Ectodermal cell (in vitro differentiated cells): ENCODE measurements around the gene SOX11.

Source experiments
- H3K27ac ChIP-seq: 2 replicates; pipeline ENCODE4 v1.7.0; 2013; ENCODE audit warnings: mild to moderate bottlenecking, low read depth, low read length; ENCODE audit not compliant: insufficient read depth, poor library complexity, severe bottlenecking
- H3K27me3 ChIP-seq: 2 replicates; pipeline ENCODE4 v1.7.0; 2013; ENCODE audit warnings: mild to moderate bottlenecking, low read length; ENCODE audit not compliant: insufficient read depth, control insufficient read depth, poor library complexity, severe bottlenecking
- H3K36me3 ChIP-seq: one replicate; pipeline ENCODE4 v1.7.0; 2013; ENCODE audit warnings: low read length; ENCODE audit not compliant: control insufficient read depth, insufficient read depth
- H3K4me1 ChIP-seq: one replicate; pipeline ENCODE4 v1.7.0; 2013; ENCODE audit warnings: low read length; ENCODE audit not compliant: control insufficient read depth, insufficient read depth
- H3K4me3 ChIP-seq: 2 replicates; pipeline ENCODE4 v1.7.0; 2013; ENCODE audit warnings: low read depth, low read length, control low read depth; ENCODE audit not compliant: insufficient read depth
- H3K9me3 ChIP-seq: 2 replicates; pipeline ENCODE4 v1.7.0; 2013; ENCODE audit warnings: mild to moderate bottlenecking, low read length, moderate library complexity; ENCODE audit not compliant: control insufficient read depth
- WGBS, 2 experiments: methylation state at CpG; one replicate each; pipeline ENCODE4 v1.1.7; 2013; ENCODE audit warnings: missing lambda C conversion rate in 2 of 2; 5-methylcytosine and 5-hydroxymethylcytosine counted together

The SOX11 gene

GRCh38 chr2:5734859-5735520 is 42.8 kb downstream of the SOX11 start:
- Histone ChIP-seq H3K36me3 (no peaks in the 10 kb centered on the region), H3K27ac (no peak overlapping the region), H3K9me3 (peaks cover 2% of the 10 kb centered on the region), H3K4me1 (no peaks in the 10 kb centered on the region), H3K4me3 (no peak overlapping the region), H3K27me3 (no peaks in the 10 kb centered on the region)
- WGBS, 2 experiments, result 93 to 95% methylated on average over 15 of the region's 15 CpGs

- H3K36me3 ChIP-seq, result no peaks in the 10 kb centered on the region
- H3K4me3 ChIP-seq, result no peak overlapping the region
- H3K4me1 ChIP-seq, result no peaks in the 10 kb centered on the region
These were observed 43.3 kb downstream of the SOX11 start for GRCh38 chr2:5735521-5735861.

GRCh38 chr2:5736050-5736449 is 43.9 kb downstream of the SOX11 start:
- H3K36me3 ChIP-seq, result no peaks in the 10 kb centered on the region
- 81 to 91% methylated on average over 3 to 5 of the region's 5 CpGs for WGBS, 2 experiments

More at GRCh38 chr2:5735521-5735861, 43.3 kb downstream of the SOX11 start:
- Histone ChIP-seq H3K27me3 (no peaks in the 10 kb centered on the region), H3K9me3 (peaks cover 2% of the 10 kb centered on the region), H3K27ac (no peak overlapping the region)
- WGBS, 2 experiments, result 81 to 94% methylated on average over 6 of the region's 6 CpGs

GRCh38 chr2:5736886-5737285 is 44.7 kb downstream of the SOX11 start:
- Histone ChIP-seq H3K27ac (no peak overlapping the region), H3K4me3 (no peak overlapping the region), H3K27me3 (no peaks in the 10 kb centered on the region), H3K36me3 (no peaks in the 10 kb centered on the region), H3K4me1 (no peaks in the 10 kb centered on the region), H3K9me3 (peaks cover 2% of the 10 kb centered on the region)
- WGBS, 2 experiments, result 91 to 97% methylated on average over 2 of the region's 2 CpGs

More at GRCh38 chr2:5736050-5736449, 43.9 kb downstream of the SOX11 start:
- no peak overlapping the region for H3K4me3 ChIP-seq
- no peaks in the 10 kb centered on the region for H3K27me3 ChIP-seq
- no peak overlapping the region for H3K27ac ChIP-seq
- peaks cover 2% of the 10 kb centered on the region for H3K9me3 ChIP-seq
- H3K4me1 ChIP-seq, result no peaks in the 10 kb centered on the region

GRCh38 chr2:5740053-5740452 is 47.9 kb downstream of the SOX11 start:
- Histone ChIP-seq H3K4me3 (no peak overlapping the region), H3K9me3 (no peaks in the 10 kb centered on the region), H3K27ac (no peak overlapping the region), H3K4me1 (no peaks in the 10 kb centered on the region), H3K36me3 (no peaks in the 10 kb centered on the region), H3K27me3 (no peaks in the 10 kb centered on the region)
- WGBS, 2 experiments, result 89 to 90% methylated on average over 5 of the region's 5 CpGs

- Histone ChIP-seq H3K4me3 (no peak overlapping the region), H3K27ac (no peak overlapping the region)
- WGBS, 2 experiments, result 92 to 95% methylated on average over 6 of the region's 6 CpGs
These were observed 48.6 kb downstream of the SOX11 start for GRCh38 chr2:5740817-5741216.

GRCh38 chr2:5741242-5741641 is 49.1 kb downstream of the SOX11 start:
- 93 to 94% methylated on average over 5 of the region's 5 CpGs for WGBS, 2 experiments
- Histone ChIP-seq H3K9me3 (no peaks in the 10 kb centered on the region), H3K4me3 (no peak overlapping the region), H3K27ac (no peak overlapping the region), H3K27me3 (no peaks in the 10 kb centered on the region), H3K4me1 (no peaks in the 10 kb centered on the region), H3K36me3 (no peaks in the 10 kb centered on the region)

More at GRCh38 chr2:5740817-5741216, 48.6 kb downstream of the SOX11 start:
- Histone ChIP-seq H3K36me3 (no peaks in the 10 kb centered on the region), H3K27me3 (no peaks in the 10 kb centered on the region), H3K9me3 (no peaks in the 10 kb centered on the region), H3K4me1 (no peaks in the 10 kb centered on the region)

GRCh38 chr2:5742126-5742525 is 49.9 kb downstream of the SOX11 start:
- 76 to 77% methylated on average over 6 of the region's 6 CpGs for WGBS, 2 experiments
- Histone ChIP-seq H3K36me3 (no peaks in the 10 kb centered on the region), H3K27ac (no peak overlapping the region), H3K4me3 (no peak overlapping the region), H3K4me1 (no peaks in the 10 kb centered on the region), H3K27me3 (no peaks in the 10 kb centered on the region), H3K9me3 (no peaks in the 10 kb centered on the region)

- Histone ChIP-seq H3K4me1 (peaks cover 14% of the 10 kb centered on the region), H3K9me3 (no peaks in the 10 kb centered on the region), H3K27ac (no peak overlapping the region), H3K27me3 (no peaks in the 10 kb centered on the region), H3K36me3 (no peaks in the 10 kb centered on the region), H3K4me3 (no peak overlapping the region)
- 95 to 96% methylated on average over 2 of the region's 2 CpGs for WGBS, 2 experiments
These were observed 56.2 kb downstream of the SOX11 start for GRCh38 chr2:5748391-5748790.

GRCh38 chr2:5748946-5749345 is 56.8 kb downstream of the SOX11 start:
- Histone ChIP-seq H3K27me3 (no peaks in the 10 kb centered on the region), H3K9me3 (no peaks in the 10 kb centered on the region)

GRCh38 chr2:5749347-5749746 is 57.2 kb downstream of the SOX11 start:
- H3K36me3 ChIP-seq, result no peaks in the 10 kb centered on the region

More at GRCh38 chr2:5748946-5749345, 56.8 kb downstream of the SOX11 start:
- Histone ChIP-seq H3K4me3 (no peak overlapping the region), H3K36me3 (no peaks in the 10 kb centered on the region), H3K4me1 (peaks cover 14% of the 10 kb centered on the region), H3K27ac (no peak overlapping the region)
- WGBS, 2 experiments, result 89 to 92% methylated on average over 4 of the region's 4 CpGs

More at GRCh38 chr2:5749347-5749746, 57.2 kb downstream of the SOX11 start:
- H3K4me1 ChIP-seq, result peaks cover 14% of the 10 kb centered on the region
- H3K27ac ChIP-seq, result no peak overlapping the region
- no peaks in the 10 kb centered on the region for H3K27me3 ChIP-seq
- 94% methylated on average over 8 of the region's 8 CpGs for WGBS, 2 experiments
- no peak overlapping the region for H3K4me3 ChIP-seq
- H3K9me3 ChIP-seq, result no peaks in the 10 kb centered on the region
